Measurements from ENCODE around the gene TBC1D2B.
"Not testable (repeated sequence)": the region's sequence is repeated elsewhere in the genome, so short reads cannot be mapped to it uniquely, and the experiment has no call there.

TBC1D2B gene

DNA sequence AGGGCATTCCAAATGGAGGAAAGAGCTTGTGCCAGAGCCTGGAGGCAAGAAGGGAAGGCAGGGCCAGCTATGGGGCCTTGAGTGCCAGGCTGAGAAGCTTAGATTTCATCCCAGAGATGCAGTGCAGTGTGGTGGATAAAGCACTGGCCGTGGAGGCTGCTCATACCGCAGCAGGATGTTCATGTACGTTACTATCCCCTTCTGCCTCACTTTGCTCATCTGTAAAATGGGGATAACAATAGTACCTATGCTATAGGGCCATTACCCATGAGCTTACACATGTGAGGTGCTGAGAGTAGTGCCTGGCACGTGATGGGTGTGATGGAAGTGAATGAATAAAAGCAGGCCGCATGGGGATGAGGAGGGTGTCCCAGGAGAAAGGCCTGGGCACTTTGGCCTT is 96.8 kb downstream of the TBC1D2B start:
- no CpG with 5 or more reads among the region's 5 CpGs for WGBS (ENCODE audit: insufficient coverage, insufficient read length)
- DNase-seq (ENCODE audit: low read depth, low spot score); H3K36me3 ChIP-seq (ENCODE audit: control insufficient read depth, insufficient read depth, low read length); H3K27ac ChIP-seq (ENCODE audit: low read length); H3K9me3 ChIP-seq (ENCODE audit: control insufficient read depth, insufficient read depth, low read length); H3K4me1 ChIP-seq (ENCODE audit: control insufficient read depth, insufficient read depth, low read length); H3K4me3 ChIP-seq (ENCODE audit: low read length); H3K27me3 ChIP-seq (ENCODE audit: control insufficient read depth, insufficient read depth, low read length): not testable (repeated sequence)

DNA sequence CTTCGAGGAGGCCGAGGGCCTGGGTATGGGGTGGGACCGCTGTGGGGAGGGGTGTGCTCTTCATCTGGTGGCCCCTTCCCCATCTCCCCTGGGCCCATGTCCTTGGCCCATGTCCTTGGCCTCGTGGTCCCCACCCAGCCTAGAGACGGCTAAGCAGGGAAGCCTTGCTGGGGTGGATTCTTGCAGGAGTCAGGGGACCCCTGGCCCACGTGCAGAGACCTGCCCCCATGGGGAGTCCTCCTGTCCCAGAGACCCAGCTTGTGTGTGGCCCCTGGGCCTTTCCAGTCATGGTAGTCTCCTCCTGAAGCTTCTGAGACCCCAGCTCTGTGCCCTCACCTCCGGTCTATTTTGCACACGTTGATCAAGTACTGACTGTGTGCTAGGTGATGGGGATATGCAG is 97.4 kb downstream of the TBC1D2B start:
- no peak overlapping the region for H3K27ac ChIP-seq (ENCODE audit: low read length)
- no peaks in the 10 kb centered on the region for H3K36me3 ChIP-seq (ENCODE audit: control insufficient read depth, insufficient read depth, low read length)
- 0 out of 2 replicates have a peak, but pooled peaks cover 3% of the 10 kb centered on the region for H3K4me1 ChIP-seq (ENCODE audit: control insufficient read depth, insufficient read depth, low read length)
- H3K4me3 ChIP-seq (ENCODE audit: low read length): no peak overlapping the region
- no peaks in the 10 kb centered on the region for H3K27me3 ChIP-seq (ENCODE audit: control insufficient read depth, insufficient read depth, low read length)
- H3K9me3 ChIP-seq (ENCODE audit: control insufficient read depth, insufficient read depth, low read length): no peaks in the 10 kb centered on the region
- DNase-seq (ENCODE audit: low read depth, low spot score): no peak
- WGBS (ENCODE audit: insufficient coverage, insufficient read length): no CpG with 5 or more reads among the region's 8 CpGs

DNA sequence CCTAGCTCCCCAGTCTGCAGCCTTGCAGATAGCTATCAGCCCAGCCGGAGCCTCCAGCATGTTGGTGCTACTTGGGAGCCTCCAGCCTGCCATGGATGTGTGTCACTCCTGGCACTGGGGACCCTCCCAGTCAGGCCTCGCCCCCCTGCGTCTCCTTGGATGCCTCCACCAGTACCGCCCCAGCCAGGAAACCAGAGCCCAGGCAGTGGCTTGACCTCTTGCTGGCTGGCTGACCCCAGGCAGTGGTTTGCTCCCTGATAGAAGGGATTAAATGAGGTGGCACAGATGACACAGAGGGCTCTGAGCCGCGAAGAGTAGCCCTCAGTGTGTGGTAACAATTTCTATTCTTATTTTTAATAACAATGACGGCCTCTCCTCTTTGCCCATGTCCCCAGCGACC is 98.4 kb downstream of the TBC1D2B start:
- not testable (repeated sequence) for DNase-seq (ENCODE audit: low read depth, low spot score); H3K36me3 ChIP-seq (ENCODE audit: control insufficient read depth, insufficient read depth, low read length); H3K27me3 ChIP-seq (ENCODE audit: control insufficient read depth, insufficient read depth, low read length); H3K4me3 ChIP-seq (ENCODE audit: low read length); H3K4me1 ChIP-seq (ENCODE audit: control insufficient read depth, insufficient read depth, low read length); H3K27ac ChIP-seq (ENCODE audit: low read length); H3K9me3 ChIP-seq (ENCODE audit: control insufficient read depth, insufficient read depth, low read length)
- WGBS (ENCODE audit: insufficient coverage, insufficient read length): no CpG with 5 or more reads among the region's 8 CpGs

DNA sequence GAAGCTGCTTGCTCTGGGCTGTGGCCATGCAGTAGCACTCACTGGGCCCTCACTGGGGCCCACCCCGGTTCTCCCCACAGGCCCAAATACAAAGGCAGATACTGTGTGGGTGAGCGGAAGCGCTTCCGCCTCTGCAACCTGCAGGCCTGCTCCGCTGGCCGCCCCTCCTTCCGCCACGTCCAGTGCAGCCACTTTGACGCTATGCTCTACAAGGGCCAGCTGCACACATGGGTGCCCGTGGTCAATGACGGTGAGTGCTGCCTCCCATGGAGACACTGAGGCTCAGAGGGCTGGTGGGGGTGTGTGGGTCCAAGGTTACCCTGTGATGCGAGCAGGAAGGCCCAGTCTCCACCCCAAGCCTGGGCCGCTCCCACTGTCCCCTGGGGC is 98.8 kb downstream of the TBC1D2B start:
- not testable (repeated sequence) for H3K9me3 ChIP-seq (ENCODE audit: control insufficient read depth, insufficient read depth, low read length); H3K27ac ChIP-seq (ENCODE audit: low read length); H3K27me3 ChIP-seq (ENCODE audit: control insufficient read depth, insufficient read depth, low read length); H3K4me1 ChIP-seq (ENCODE audit: control insufficient read depth, insufficient read depth, low read length); H3K36me3 ChIP-seq (ENCODE audit: control insufficient read depth, insufficient read depth, low read length); DNase-seq (ENCODE audit: low read depth, low spot score); H3K4me3 ChIP-seq (ENCODE audit: low read length)
- no CpG with 5 or more reads among the region's 13 CpGs for WGBS (ENCODE audit: insufficient coverage, insufficient read length)

DNA sequence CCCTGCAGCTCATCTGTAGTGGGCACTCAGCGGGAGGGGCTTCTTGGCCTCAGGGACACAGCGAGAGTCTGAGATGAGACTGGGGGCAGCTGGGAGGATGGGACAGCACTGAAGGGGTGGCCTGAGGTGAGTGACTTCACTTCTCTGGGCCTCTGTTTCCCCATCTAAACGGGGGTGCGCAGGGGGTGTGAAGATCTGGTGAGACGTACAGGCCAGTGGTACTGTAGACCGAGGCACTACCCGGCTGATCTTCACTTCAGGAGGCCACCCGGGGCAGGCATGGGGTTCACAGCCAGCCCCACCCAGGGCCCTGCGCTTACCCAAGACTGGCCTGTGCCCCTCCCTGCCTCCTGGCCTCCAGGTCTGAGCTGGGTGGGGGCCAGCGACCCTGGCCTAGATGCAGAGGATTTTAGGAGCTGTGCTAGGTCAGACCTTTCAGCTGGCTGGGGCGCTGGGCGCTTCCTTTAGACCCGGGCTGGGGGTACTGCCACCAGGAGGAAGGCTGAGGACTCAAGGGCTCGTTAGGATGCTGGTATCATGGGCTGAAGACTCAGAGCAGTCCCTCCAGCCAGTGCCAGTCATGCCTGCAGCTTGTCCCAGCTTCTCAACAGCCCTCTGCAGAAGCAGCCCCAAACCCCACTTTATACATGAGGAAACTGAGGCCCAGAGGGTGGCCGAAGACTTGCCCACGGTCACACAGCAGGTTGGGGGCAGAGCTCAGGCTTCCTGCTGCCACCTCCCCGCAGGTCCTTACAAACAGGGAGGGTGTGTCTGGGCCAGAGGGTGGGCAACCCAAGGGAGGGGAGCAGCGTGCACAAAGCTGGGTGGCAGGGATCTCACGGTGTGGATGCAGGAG is 99.4 kb downstream of the TBC1D2B start:
- not testable (repeated sequence) for H3K27ac ChIP-seq (ENCODE audit: low read length)

DNA sequence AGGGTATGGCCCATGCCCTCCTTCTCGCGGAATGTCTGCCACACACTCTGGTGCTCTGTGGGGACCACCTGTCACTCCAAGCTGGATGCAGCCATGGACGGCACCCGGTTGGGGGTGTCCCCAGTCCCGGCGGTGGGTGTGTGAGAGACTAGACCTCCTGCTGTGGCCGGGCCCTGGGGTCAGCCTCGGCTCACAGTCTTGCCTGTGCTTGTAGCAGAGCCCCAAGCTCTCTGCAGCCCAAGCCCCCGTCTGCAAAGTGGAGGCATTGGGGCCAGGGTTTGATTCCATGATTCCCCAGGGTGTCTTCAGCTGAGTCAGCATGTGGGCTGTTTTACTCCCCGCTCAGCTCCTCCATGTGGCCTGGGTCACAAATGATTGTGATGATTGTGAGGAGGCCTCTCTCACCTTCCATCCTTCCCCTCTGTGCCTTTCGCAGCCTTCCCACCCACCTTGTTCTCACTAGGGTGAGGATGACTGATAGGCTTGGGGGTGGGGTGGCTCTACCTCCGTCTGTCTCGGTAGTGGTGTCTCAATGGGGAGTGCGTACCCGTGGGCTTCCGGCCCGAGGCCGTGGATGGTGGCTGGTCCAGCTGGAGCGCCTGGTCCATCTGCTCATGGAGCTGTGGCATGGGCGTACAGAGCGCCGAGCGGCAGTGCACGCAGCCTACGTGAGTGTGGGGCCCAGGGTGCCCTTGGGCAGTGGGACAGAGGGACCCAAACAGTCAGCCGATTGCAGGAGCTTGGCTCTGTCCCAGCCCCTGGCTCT is 100.6 kb downstream of the TBC1D2B start:
- H3K27me3 ChIP-seq (ENCODE audit: control insufficient read depth, insufficient read depth, low read length); H3K4me3 ChIP-seq (ENCODE audit: low read length): not testable (repeated sequence)
- no CpG with 5 or more reads among the region's 26 CpGs for WGBS (ENCODE audit: insufficient coverage, insufficient read length)

More for the DNA sequence above, 99.4 kb downstream of the TBC1D2B start:
- no CpG with 5 or more reads among the region's 19 CpGs for WGBS (ENCODE audit: insufficient coverage, insufficient read length)
- not testable (repeated sequence) for H3K4me3 ChIP-seq (ENCODE audit: low read length); DNase-seq (ENCODE audit: low read depth, low spot score); H3K27me3 ChIP-seq (ENCODE audit: control insufficient read depth, insufficient read depth, low read length); H3K4me1 ChIP-seq (ENCODE audit: control insufficient read depth, insufficient read depth, low read length); H3K36me3 ChIP-seq (ENCODE audit: control insufficient read depth, insufficient read depth, low read length); H3K9me3 ChIP-seq (ENCODE audit: control insufficient read depth, insufficient read depth, low read length)

DNA sequence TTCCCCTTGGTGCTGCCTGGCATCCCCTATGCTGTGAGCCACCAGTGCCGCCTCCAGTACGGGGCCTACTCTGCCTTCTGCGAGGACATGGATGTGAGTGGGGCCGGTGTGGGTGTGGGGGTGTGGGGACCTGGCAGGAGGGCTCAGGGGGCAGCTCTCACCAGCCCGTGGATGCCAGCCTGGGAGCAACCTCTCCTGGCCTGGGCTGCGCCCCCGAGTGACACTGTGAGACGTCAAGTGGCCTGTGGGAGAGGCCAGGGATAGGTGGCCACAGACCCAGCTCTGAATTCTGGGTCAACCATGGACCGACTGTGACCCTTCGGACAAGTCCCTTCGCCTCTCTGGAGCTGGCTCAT is 101.4 kb downstream of the TBC1D2B start:
- no CpG with 5 or more reads among the region's 11 CpGs for WGBS (ENCODE audit: insufficient coverage, insufficient read length)
- H3K36me3 ChIP-seq (ENCODE audit: control insufficient read depth, insufficient read depth, low read length): not testable (repeated sequence)

More for the DNA sequence above, 100.6 kb downstream of the TBC1D2B start:
- H3K9me3 ChIP-seq (ENCODE audit: control insufficient read depth, insufficient read depth, low read length); H3K4me1 ChIP-seq (ENCODE audit: control insufficient read depth, insufficient read depth, low read length); H3K27ac ChIP-seq (ENCODE audit: low read length); H3K36me3 ChIP-seq (ENCODE audit: control insufficient read depth, insufficient read depth, low read length); DNase-seq (ENCODE audit: low read depth, low spot score): not testable (repeated sequence)

DNA sequence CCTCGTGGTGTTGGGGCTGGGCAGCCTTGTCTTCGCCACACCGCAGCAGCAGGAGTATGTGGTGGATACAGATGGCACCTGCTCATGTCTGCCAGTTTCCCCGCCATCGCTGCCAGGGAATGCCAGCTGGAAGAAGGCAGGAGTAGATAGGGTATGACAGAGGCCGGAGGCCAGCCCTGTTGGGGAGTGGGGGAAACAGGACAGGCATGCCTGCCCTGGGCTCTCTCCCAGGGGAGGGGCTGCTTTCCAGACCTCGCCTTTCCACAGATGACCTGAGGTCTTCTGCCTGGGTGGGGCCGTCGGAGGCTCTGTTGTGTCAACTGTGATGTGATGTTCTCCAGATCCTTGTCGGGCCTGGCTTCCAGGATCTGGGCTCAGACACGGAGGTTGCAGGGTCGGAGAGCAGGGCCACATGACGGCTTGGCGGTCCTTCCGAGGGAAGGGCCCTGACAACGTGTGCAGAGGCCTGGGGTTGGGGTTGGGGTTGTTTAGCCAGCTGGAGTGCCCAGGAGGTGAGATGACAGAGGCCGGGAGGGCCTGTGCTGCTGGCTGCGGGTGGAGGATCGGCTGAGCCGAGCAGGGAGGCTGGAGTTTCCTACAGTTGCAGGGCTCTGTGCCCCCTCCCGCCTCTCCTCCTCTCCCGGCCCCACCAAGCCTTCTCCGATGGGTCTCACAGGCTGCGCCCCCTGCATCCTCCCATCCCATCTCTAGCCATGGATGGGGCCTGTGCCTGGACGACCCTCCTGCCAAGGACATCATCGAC is 102.0 kb downstream of the TBC1D2B start:
- WGBS (ENCODE audit: insufficient coverage, insufficient read length): no CpG with 5 or more reads among the region's 26 CpGs
- no peak for DNase-seq (ENCODE audit: low read depth, low spot score)
- no peaks in the 10 kb centered on the region for H3K9me3 ChIP-seq (ENCODE audit: control insufficient read depth, insufficient read depth, low read length)

More for the DNA sequence above, 101.4 kb downstream of the TBC1D2B start:
- DNase-seq (ENCODE audit: low read depth, low spot score); H3K4me3 ChIP-seq (ENCODE audit: low read length); H3K4me1 ChIP-seq (ENCODE audit: control insufficient read depth, insufficient read depth, low read length); H3K27ac ChIP-seq (ENCODE audit: low read length); H3K9me3 ChIP-seq (ENCODE audit: control insufficient read depth, insufficient read depth, low read length); H3K27me3 ChIP-seq (ENCODE audit: control insufficient read depth, insufficient read depth, low read length): not testable (repeated sequence)

DNA sequence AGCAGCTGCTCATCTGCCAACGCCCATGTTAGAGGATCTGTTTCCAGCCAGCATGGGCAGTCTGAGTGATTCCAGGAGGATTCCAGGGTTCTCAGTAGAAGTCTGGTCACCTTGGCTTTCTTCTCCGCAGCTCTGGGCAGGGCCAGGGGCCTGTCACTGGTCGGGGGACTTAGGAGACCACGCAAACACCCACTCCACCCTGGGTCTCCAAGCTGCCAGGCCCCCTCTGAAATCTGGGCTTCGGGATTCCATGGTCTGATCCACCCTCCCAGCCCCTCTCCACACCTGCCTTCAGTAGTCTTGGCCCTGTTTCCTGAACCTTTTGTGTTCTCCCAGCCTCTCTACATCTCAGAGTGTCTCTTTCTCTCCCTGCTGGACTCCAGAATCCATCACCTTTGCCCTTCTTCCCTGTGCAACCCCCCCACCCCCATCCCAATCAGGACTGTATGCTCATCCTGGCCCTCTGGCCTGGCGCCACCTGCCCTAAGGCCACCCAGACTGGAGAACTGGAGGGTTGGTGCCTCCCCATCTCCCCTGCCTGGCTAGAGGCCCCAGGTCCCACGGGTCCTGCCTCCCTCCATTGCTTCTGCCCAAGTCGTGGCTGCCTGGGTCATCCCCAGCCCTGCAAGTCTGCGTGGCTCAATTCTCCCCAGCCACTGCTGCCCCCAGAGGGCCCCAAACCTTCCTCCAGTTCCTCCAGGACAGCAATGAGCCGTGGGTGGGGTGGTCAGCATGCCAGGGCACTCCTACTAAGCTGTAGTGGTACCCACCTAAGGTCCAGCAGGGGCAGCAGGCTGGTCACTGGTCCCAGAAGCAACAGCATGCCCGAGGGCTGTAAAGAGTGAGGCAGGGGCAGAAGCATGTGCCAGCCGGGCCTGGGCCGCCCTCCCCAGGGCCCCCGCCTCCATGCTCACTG is 102.8 kb downstream of the TBC1D2B start:
- WGBS (ENCODE audit: insufficient coverage, insufficient read length): no CpG with 5 or more reads among the region's 14 CpGs
- DNase-seq (ENCODE audit: low read depth, low spot score): no peak
- Histone ChIP-seq H3K4me1 (ENCODE audit: control insufficient read depth, insufficient read depth, low read length) (no peaks in the 10 kb centered on the region), H3K4me3 (ENCODE audit: low read length) (no peak overlapping the region), H3K9me3 (ENCODE audit: control insufficient read depth, insufficient read depth, low read length) (no peaks in the 10 kb centered on the region), H3K36me3 (ENCODE audit: control insufficient read depth, insufficient read depth, low read length) (no peaks in the 10 kb centered on the region), H3K27ac (ENCODE audit: low read length) (no peak overlapping the region), H3K27me3 (ENCODE audit: control insufficient read depth, insufficient read depth, low read length) (no peaks in the 10 kb centered on the region)

More for the DNA sequence above, 102.0 kb downstream of the TBC1D2B start:
- no peaks in the 10 kb centered on the region for H3K27me3 ChIP-seq (ENCODE audit: control insufficient read depth, insufficient read depth, low read length)
- no peaks in the 10 kb centered on the region for H3K36me3 ChIP-seq (ENCODE audit: control insufficient read depth, insufficient read depth, low read length)
- H3K27ac ChIP-seq (ENCODE audit: low read length): no peak overlapping the region
- H3K4me3 ChIP-seq (ENCODE audit: low read length): no peak overlapping the region
- H3K4me1 ChIP-seq (ENCODE audit: control insufficient read depth, insufficient read depth, low read length): no peaks in the 10 kb centered on the region

DNA sequence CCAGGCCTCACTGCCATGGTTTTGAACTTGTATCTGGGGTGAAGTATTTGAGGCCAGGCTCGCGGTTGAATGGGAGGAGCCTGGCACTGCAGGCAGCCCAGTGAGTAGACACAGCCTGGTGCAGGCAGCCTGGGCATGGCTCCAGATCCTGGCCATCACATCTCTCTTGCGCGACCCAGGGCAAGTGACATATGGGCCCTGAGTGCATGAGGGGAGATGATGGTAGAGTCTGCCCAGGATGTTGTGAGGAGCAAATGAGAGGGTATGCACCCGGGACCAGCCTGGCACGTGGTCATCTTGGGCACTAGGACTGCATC is 103.5 kb downstream of the TBC1D2B start:
- Histone ChIP-seq H3K36me3 (ENCODE audit: control insufficient read depth, insufficient read depth, low read length) (no peaks in the 10 kb centered on the region), H3K27me3 (ENCODE audit: control insufficient read depth, insufficient read depth, low read length) (no peaks in the 10 kb centered on the region), H3K4me1 (ENCODE audit: control insufficient read depth, insufficient read depth, low read length) (no peaks in the 10 kb centered on the region), H3K9me3 (ENCODE audit: control insufficient read depth, insufficient read depth, low read length) (no peaks in the 10 kb centered on the region), H3K27ac (ENCODE audit: low read length) (no peak overlapping the region), H3K4me3 (ENCODE audit: low read length) (no peak overlapping the region)
- WGBS (ENCODE audit: insufficient coverage, insufficient read length): no CpG with 5 or more reads among the region's 6 CpGs
- no peak for DNase-seq (ENCODE audit: low read depth, low spot score)

Data from iPS DF 6.9 (cell line).